Sigmoid colon (tissue), 7 donors: Measurements from ENCODE around the gene BBS1. TPM values are rescaled to one million over a fixed set of nuclear protein-coding genes. Genes with fewer than 3 reads are reported as not detected.

Source experiments
- DNase-seq: peaks from one replicate; pipeline ENCODE4 v3.0.0-alpha.2; 2019
- H3K27ac ChIP-seq, 4 donors: fragments of 200-600 bp; sonication (generic); one replicate each; pipeline ENCODE4 v1.5.1; 2016 to 2019; ENCODE audit warnings: mild to moderate bottlenecking in 1 of 4
- H3K27me3 ChIP-seq, 3 donors: fragments of 200-600 bp; sonication (generic); one replicate each; pipeline ENCODE4 v1.5.1; 2019; ENCODE audit warnings: mild to moderate bottlenecking in 1 of 3
- H3K36me3 ChIP-seq, 4 donors: fragments of 200-600 bp; sonication (generic); one replicate each; pipeline ENCODE4 v1.5.1; 2016 to 2019
- H3K4me1 ChIP-seq, 4 donors: fragments of 200-600 bp; sonication (generic); one replicate each; pipeline ENCODE4 v1.5.1; 2017 to 2019
- H3K4me3 ChIP-seq, 4 donors: fragments of 200-600 bp; sonication (generic); one replicate each; pipeline ENCODE4 v1.5.1; 2017 to 2019; ENCODE audit warnings: mild to moderate bottlenecking in 2 of 4, moderate library complexity in 1 of 4
- H3K9me3 ChIP-seq, 4 donors: fragments of 200-600 bp in 3 of 4; sonication (generic) in 3 of 4; one replicate each; pipeline versions ENCODE4 v1.5.1 to v1.6.1; 2013 to 2019
- EP300 ChIP-seq, 4 donors: sonication (generic); formaldehyde crosslinking; IDR thresholded peaks; one replicate each; pipeline ENCODE4 v1.6.1; 2017; ENCODE audit warnings: antibody characterized with exemption in 4 of 4
- POLR2A ChIP-seq, 2 donors: fragments of 450-650 bp; IDR thresholded peaks; one replicate each; pipeline ENCODE4 v1.6.1; 2016; ENCODE audit warnings: antibody characterized with exemption in 2 of 2, mild to moderate bottlenecking in 2 of 2, moderate library complexity in 2 of 2
- POLR2AphosphoS5 ChIP-seq, 4 donors: sonication (generic); formaldehyde crosslinking; IDR thresholded peaks; one replicate each; pipeline ENCODE4 v1.6.1; 2017; ENCODE audit warnings: antibody characterized with exemption in 4 of 4
- WGBS, 2 donors: extraction: QIAGEN DNeasy Blood & Tissue Kit; methylation state at CpG; one replicate each; pipeline ENCODE4 v1.1.7; 2013; 5-methylcytosine and 5-hydroxymethylcytosine counted together
- intact Hi-C: fragments of 100-400 bp; cut with DNase I; formaldehyde crosslinking; loops from one replicate; pipeline ENCODE4 v1.15.1; 2023
- polyA plus RNA-seq, 3 donors: library from polyadenylated mRNA; stranded (reverse); fragments of 200-250 nt; gene quantifications; one replicate each; pipeline ENCODE4 v1.2.3, GENCODE V29; 2013
- total RNA-seq, 4 donors: library from RNA; depleted of rRNA; stranded (reverse); fragments of >200 nt; gene quantifications; one replicate each; pipeline ENCODE4 v1.1.0, GENCODE V29; 2016
- TF ChIP-seq, protein P1 (sequence below), 4 experiments: fragments of 450-650 bp in 3 of 4; fragments of 200-600 bp in 1 of 4; IDR thresholded peaks; one replicate each; pipeline ENCODE4 v1.5.1; 2016 to 2019; ENCODE audit warnings: antibody characterized with exemption in 4 of 4, mild to moderate bottlenecking in 3 of 4, moderate library complexity in 2 of 4
- donor health status: healthy with polysubstance abuse.
- donor health status: Bipolar disorder and iron deficiency.
- donor health status: healthy.

The BBS1 gene
- total and polyA plus RNA-seq, 7 donors = 7.8 to 91.4 (median 50.2) TPM

DNA sequence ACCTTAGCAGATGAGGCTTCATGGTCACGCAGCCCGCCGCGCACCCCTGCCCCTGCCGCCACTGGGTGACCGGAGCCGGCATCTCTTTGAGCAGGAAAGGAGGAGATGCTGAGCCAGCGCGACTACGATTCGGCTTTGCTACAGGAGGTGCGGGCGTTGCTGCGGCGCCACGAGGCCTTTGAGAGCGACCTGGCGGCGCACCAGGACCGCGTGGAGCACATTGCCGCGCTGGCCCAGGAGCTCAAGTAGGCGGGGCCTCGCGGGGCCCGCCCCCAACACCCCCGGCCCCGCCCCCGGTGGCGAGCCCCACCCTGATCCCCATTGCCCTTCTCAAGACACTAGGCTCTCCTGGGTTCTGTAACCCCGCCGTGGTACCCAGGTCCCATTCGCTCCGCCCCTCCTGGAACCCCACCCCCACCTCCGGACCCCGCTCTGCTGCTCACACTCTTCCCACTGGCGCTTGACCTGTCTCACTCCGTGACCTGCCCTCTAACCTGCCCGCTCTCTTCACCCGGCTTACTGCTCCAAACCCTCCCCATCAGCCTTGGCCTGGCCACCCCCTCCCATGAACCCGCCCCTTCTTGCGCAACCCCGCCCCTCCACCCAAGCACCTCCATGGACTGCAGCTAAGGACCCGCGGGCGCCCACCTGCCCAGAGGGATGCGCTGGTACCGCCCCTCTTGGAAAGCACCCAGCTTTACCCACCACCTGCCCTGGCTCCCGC lies 48.9 kb downstream of the BBS1 start:
- 16 to 19% methylated on average over 50 of the region's 50 CpGs for WGBS, 2 donors
- intact Hi-C loops = no loop called here
- no peak for TF ChIP-seq EP300 (IDR thresholded peaks at IDR 0.05)
- TF ChIP-seq POLR2AphosphoS5 (IDR thresholded peaks at IDR 0.05) = no peak
- no peak for TF ChIP-seq POLR2A (IDR thresholded peaks at IDR 0.05)
- TF ChIP-seq, protein P1, sequence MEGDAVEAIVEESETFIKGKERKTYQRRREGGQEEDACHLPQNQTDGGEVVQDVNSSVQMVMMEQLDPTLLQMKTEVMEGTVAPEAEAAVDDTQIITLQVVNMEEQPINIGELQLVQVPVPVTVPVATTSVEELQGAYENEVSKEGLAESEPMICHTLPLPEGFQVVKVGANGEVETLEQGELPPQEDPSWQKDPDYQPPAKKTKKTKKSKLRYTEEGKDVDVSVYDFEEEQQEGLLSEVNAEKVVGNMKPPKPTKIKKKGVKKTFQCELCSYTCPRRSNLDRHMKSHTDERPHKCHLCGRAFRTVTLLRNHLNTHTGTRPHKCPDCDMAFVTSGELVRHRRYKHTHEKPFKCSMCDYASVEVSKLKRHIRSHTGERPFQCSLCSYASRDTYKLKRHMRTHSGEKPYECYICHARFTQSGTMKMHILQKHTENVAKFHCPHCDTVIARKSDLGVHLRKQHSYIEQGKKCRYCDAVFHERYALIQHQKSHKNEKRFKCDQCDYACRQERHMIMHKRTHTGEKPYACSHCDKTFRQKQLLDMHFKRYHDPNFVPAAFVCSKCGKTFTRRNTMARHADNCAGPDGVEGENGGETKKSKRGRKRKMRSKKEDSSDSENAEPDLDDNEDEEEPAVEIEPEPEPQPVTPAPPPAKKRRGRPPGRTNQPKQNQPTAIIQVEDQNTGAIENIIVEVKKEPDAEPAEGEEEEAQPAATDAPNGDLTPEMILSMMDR (IDR thresholded peaks at IDR 0.05) = no peak

DNA sequence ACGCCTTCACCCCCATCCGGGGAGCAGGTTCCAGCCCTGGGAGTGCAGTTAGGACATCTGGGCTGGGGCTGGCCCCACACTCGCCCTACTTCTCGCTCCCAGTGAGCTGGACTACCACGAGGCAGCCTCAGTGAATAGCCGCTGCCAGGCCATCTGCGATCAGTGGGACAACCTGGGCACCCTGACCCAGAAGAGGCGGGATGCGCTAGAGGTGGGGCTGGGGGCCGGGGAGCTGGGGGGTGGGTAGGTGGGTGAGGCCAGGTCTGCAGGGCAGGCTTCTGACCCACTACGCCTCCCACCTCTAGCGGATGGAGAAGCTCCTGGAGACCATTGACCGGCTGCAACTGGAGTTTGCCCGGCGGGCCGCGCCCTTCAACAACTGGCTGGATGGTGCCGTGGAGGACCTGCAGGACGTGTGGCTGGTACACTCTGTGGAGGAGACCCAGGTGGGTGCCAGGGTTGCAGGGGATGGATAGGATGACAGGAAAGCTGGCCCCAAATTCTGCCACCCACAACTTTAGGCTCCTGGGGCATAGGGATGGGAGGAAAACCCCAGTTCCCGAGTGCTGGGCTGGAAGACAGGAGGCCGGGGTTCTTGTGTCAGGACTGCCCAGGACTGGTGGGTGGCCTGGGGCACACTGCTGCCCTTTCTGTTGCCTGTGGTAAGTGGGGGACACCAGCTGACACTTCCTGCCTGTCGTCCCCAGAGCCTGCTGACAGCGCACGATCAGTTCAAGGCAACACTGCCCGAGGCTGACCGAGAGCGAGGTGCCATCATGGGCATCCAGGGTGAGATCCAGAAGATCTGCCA lies 49.6 kb downstream of the BBS1 start:
- Histone ChIP-seq H3K9me3 (no peaks in the 10 kb centered on the region), H3K4me1 (peaks cover 0 to 14% (median 10%) of the 10 kb centered on the region in 4 donors), H3K27ac (no peak overlapping the region), H3K27me3 (no peaks in the 10 kb centered on the region), H3K4me3 (no peak overlapping the region), H3K36me3 (peaks cover 0 to 17% (median 2%) of the 10 kb centered on the region in 4 donors)
- 54 to 79% methylated on average over 27 of the region's 27 CpGs for WGBS, 2 donors
- intact Hi-C loops = no loop called here
- DNase-seq = no peak
- TF ChIP-seq POLR2AphosphoS5 (IDR thresholded peaks at IDR 0.05) = no peak
- TF ChIP-seq POLR2A (IDR thresholded peaks at IDR 0.05) = no peak
- TF ChIP-seq, protein P1 (IDR thresholded peaks at IDR 0.05) = no peak
- TF ChIP-seq EP300 (IDR thresholded peaks at IDR 0.05) = no peak

More for the DNA sequence above, 48.9 kb downstream of the BBS1 start:
- peak overlapping the region in 2 of 4 donors; percentile 7 to 13 for H3K4me3 ChIP-seq
- H3K27ac ChIP-seq = no peak overlapping the region
- H3K27me3 ChIP-seq = no peaks in the 10 kb centered on the region
- H3K9me3 ChIP-seq = no peaks in the 10 kb centered on the region
- DNase-seq = peak; percentile 86
- peaks cover 0 to 14% (median 10%) of the 10 kb centered on the region in 4 donors for H3K4me1 ChIP-seq
- peaks cover 0 to 9% (median 2%) of the 10 kb centered on the region in 4 donors for H3K36me3 ChIP-seq

DNA sequence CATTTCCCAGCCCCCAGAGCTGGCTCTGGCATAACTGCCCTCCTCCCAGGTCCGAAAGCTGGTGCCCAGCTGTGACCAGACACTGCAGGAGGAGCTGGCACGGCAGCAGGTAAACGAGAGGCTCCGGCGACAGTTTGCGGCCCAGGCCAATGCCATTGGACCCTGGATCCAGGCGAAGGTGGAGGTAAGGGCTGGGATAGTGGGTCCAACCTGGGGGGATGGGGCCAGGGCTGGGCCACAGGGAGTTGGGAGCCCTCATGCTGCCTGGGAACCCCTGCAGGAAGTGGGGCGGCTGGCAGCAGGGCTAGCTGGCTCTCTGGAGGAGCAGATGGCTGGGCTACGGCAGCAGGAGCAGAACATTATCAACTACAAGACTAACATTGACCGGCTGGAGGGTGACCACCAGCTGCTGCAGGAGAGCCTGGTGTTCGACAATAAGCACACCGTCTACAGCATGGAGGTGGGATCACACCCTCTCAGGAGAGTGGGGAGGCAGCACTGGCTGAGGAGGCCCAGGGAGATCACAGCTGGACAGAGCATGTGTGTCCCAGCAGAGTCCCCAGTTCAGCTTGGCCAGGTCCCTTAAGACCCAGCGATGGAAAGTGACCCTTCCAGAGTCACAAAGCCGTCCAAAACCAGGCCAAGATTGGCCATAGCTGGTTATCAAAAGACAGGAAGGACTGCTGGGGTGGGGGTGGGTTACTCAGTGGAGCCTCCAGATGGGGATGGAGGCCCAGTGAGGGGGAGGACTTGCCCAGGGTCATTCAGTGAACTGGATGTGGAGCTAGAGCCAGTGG lies 50.9 kb downstream of the BBS1 start:
- H3K4me1 ChIP-seq = peaks cover 0 to 14% (median 10%) of the 10 kb centered on the region in 4 donors
- no peaks in the 10 kb centered on the region for H3K9me3 ChIP-seq
- TF ChIP-seq, protein P1 (IDR thresholded peaks at IDR 0.05) = no peak
- no peak for TF ChIP-seq EP300 (IDR thresholded peaks at IDR 0.05)
- TF ChIP-seq POLR2A (IDR thresholded peaks at IDR 0.05) = no peak
- no peak for TF ChIP-seq POLR2AphosphoS5 (IDR thresholded peaks at IDR 0.05)
- no peak overlapping the region for H3K4me3 ChIP-seq
- H3K36me3 ChIP-seq = peaks cover 0 to 30% (median 5%) of the 10 kb centered on the region in 4 donors
- H3K27ac ChIP-seq = no peak overlapping the region
- no peak for DNase-seq
- intact Hi-C loops = no loop called here
- WGBS, 2 donors = 87 to 88% methylated on average over 14 of the region's 14 CpGs
- H3K27me3 ChIP-seq = no peaks in the 10 kb centered on the region

DNA sequence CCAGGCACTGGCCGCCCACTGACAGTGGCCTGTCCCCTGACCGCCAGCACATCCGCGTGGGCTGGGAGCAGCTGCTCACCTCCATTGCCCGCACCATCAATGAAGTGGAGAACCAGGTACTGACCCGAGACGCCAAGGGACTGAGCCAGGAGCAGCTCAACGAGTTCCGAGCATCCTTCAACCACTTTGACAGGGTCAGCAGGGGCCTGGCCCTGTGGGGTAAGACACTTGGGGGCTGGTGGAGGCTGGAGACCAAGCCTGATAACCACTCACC lies 51.5 kb downstream of the BBS1 start:
- peaks cover 0 to 14% (median 10%) of the 10 kb centered on the region in 4 donors for H3K4me1 ChIP-seq
- WGBS, 2 donors = 93 to 96% methylated on average over 9 of the region's 9 CpGs
- intact Hi-C loops = no loop called here
- no peak overlapping the region for H3K4me3 ChIP-seq
- no peaks in the 10 kb centered on the region for H3K27me3 ChIP-seq
- no peak overlapping the region for H3K27ac ChIP-seq
- no peaks in the 10 kb centered on the region for H3K9me3 ChIP-seq
- no peak for TF ChIP-seq POLR2A (IDR thresholded peaks at IDR 0.05)
- TF ChIP-seq, protein P1 (IDR thresholded peaks at IDR 0.05) = no peak
- no peak for TF ChIP-seq POLR2AphosphoS5 (IDR thresholded peaks at IDR 0.05)
- no peak for TF ChIP-seq EP300 (IDR thresholded peaks at IDR 0.05)
- peaks cover 0 to 32% (median 5%) of the 10 kb centered on the region in 4 donors for H3K36me3 ChIP-seq
- DNase-seq = no peak
